T-cell (primary cell): ENCODE measurements around the gene CRKL. TPM values are rescaled to one million over a fixed set of nuclear protein-coding genes. Genes with fewer than 3 reads are reported as not detected.
A peak's percentile ranks its signal among the peaks of the same experiment; 100 is the strongest.

Experiments used
- ATAC-seq, 4 experiments: fragments of 200-7000 bp in 3 of 4; fragments of 150-1000 bp in 1 of 4; cut with Tn5 transposase; replicated peaks in 1 of 4; 1 replicate in 3 of 4; 2 replicates in 1 of 4; pipeline ENCODE4 v1.10.0; 2021; ENCODE audit warnings: moderate library complexity in 3 of 4, mild to moderate bottlenecking in 2 of 4, moderate number of reproducible peaks in 1 of 4
- CTCF ChIA-PET, 2 donors: fragments of 300-600 bp; sonication (Branson Sonifier 250); formaldehyde crosslinking; loops; one replicate each; lab custom pipeline; 2022; ENCODE audit warnings: antibody characterized with exemption in 2 of 2; lab: Charles Lee
- POLR2A ChIA-PET, 2 donors: fragments of 300-600 bp; sonication (Branson Sonifier 250); formaldehyde crosslinking; loops; one replicate each; lab custom pipeline; 2022; ENCODE audit warnings: antibody characterized with exemption in 2 of 2; lab: Charles Lee
- DNase-seq, 35 experiments: peaks; one replicate each; pipeline versions ENCODE4 v3.0.0 to v3.0.0-alpha.2; 2013 to 2023
- H3K27ac ChIP-seq: one replicate; pipeline ENCODE4 v1.5.1; 2013; ENCODE audit warnings: low read length
- H3K27me3 ChIP-seq, 2 experiments: replicated peaks in 1 of 2; 1 replicate in 1 of 2; 2 replicates in 1 of 2; pipeline versions ENCODE4 v1.6.1 to v1.7.0; 2013; ENCODE audit warnings: low read length in 1 of 2, mixed read lengths in 1 of 2; ENCODE audit not compliant: control insufficient read depth in 2 of 2, insufficient read depth in 2 of 2; ENCODE audit errors: extremely low read depth in 1 of 2
- H3K36me3 ChIP-seq, 2 donors: 1 replicate in 1 of 2; 2 replicates in 1 of 2; pipeline versions ENCODE4 v1.6.1 to v1.7.0; 2013; ENCODE audit warnings: low read length in 1 of 2; ENCODE audit not compliant: control insufficient read depth in 2 of 2, insufficient read depth in 1 of 2; ENCODE audit errors: extremely low read depth in 1 of 2
- H3K4me1 ChIP-seq, 2 experiments: 1 replicate in 1 of 2; 2 replicates in 1 of 2; pipeline versions ENCODE4 v1.6.1 to v1.7.0; 2013; ENCODE audit warnings: low read length in 2 of 2, mixed read lengths in 1 of 2; ENCODE audit not compliant: insufficient read depth in 2 of 2, control insufficient read depth in 1 of 2; ENCODE audit errors: extremely low read depth in 1 of 2
- H3K4me3 ChIP-seq, 2 donors: 1 replicate in 1 of 2; 2 replicates in 1 of 2; pipeline versions ENCODE4 v1.5.1 to v1.7.0; 2013; ENCODE audit warnings: mild to moderate bottlenecking in 2 of 2, low read length in 1 of 2, moderate library complexity in 1 of 2; ENCODE audit not compliant: control insufficient read depth in 1 of 2; ENCODE audit errors: extremely low read depth in 1 of 2
- H3K9me3 ChIP-seq: 2 replicates; pipeline ENCODE4 v1.7.0; 2013
- H3K27ac Mint-ChIP-seq, 2 donors: one replicate each; pipeline ENCODE4 v1.8.0; 2020 to 2021; ENCODE audit warnings: mild to moderate bottlenecking in 2 of 2, mixed read lengths in 2 of 2
- H3K27me3 Mint-ChIP-seq, 2 donors: one replicate each; pipeline ENCODE4 v1.8.0; 2021 to 2022; ENCODE audit warnings: mixed read lengths in 2 of 2
- H3K36me3 Mint-ChIP-seq: one replicate; pipeline ENCODE4 v1.8.0; 2021; ENCODE audit warnings: mixed read lengths
- H3K4me1 Mint-ChIP-seq, 3 donors: one replicate each; pipeline ENCODE4 v1.8.0; 2020 to 2022; ENCODE audit warnings: mixed read lengths in 3 of 3, mild to moderate bottlenecking in 1 of 3
- H3K4me3 Mint-ChIP-seq, 3 donors: one replicate each; pipeline ENCODE4 v1.8.0; 2020 to 2022; ENCODE audit warnings: mild to moderate bottlenecking in 3 of 3, mixed read lengths in 3 of 3, moderate library complexity in 3 of 3
- H3K9me3 Mint-ChIP-seq, 3 donors: one replicate each; pipeline ENCODE4 v1.8.0; 2020 to 2022; ENCODE audit warnings: mixed read lengths in 3 of 3
- WGBS: methylation state at CpG from one replicate; pipeline ENCODE4 v1.1.5; 2013; ENCODE audit warnings: missing lambda C conversion rate; ENCODE audit not compliant: insufficient coverage; 5-methylcytosine and 5-hydroxymethylcytosine counted together
- total RNA-seq, 35 experiments: library from RNA in 6 of 35; stranded (reverse) in 6 of 35; fragments of 120-200 nt in 1 of 35; gene quantifications; one replicate each; pipeline versions ENCODE4 v1.2.1 to v1.2.4 and lab custom pipeline; 2013 to 2026

Gene CRKL
- total RNA-seq, 5 donors from 2014 or later (not counting 1 experiment from before 2014, with no cell fraction given): 41.7 to 87.7 (median 85.4) TPM

DNA sequence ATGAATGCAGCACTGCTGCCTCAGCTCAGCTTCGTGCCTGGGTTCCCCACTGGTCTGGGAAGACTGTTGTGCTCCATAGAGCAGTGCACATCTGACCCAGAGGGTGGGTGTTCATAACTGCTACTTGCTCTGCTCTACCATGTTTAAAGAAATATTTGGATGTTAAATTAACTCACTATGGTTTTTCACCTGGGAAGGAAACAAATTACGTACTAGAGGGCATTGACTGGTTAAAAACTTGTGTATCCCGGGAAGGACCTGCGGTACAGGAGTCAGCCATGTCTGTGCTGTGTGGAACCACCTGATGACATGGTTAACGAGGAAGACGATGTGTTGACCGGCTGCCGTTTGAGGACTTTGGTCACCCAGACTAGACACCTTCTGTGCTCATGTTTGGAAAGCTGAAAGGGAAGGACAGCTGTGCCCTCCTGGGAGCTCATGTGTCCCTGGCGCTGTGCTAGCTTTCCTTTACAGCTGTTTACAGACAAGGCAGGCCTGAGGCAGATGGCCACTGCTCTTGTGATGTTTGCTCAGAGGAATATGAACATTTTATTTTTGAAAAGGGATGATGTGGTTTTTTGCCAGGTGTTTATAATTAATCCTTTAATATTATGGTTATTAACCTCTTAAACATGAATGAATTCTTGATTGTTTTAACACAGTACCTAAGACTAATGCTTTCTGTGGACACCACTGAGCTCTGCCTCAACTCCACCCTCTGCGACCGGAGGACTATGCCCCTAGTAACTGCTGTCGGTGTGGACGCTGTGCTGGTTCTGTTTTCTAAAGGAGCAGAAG lies 35.5 kb downstream of the CRKL start:
- no peak for DNase-seq
- Mint-ChIP-seq H3K9me3 (no peaks in the 10 kb centered on the region), H3K27me3 (peaks cover under 1 to 9% of the 10 kb centered on the region in 2 donors), H3K4me1 (peaks cover 18 to 36% (median 29%) of the 10 kb centered on the region in 3 donors), H3K36me3 (peaks cover 33% of the 10 kb centered on the region), H3K4me3 (no peak overlapping the region), H3K27ac (peak overlapping the region in 1 of 2 donors; percentile 2)
- ChIA-PET POLR2A (interaction anchor here in 1 of 2 donors (0.6 kb wide), 1 partner anchor 18 kb away, joined by 3 read pairs; no protein-coding TSS in a partner anchor), CTCF (no interaction called here)
- ATAC-seq: no peak
- H3K4me3 ChIP-seq: no peak overlapping the region
- 96% methylated on average over 12 of the region's 13 CpGs for WGBS
- peaks cover 7 to 26% of the 10 kb centered on the region in 2 experiments for H3K4me1 ChIP-seq
- no peak overlapping the region for H3K27ac ChIP-seq
- H3K9me3 ChIP-seq: no peaks in the 10 kb centered on the region
- H3K36me3 ChIP-seq: peaks cover 11 to 53% of the 10 kb centered on the region in 2 donors
- peaks cover 0 to 18% of the 10 kb centered on the region in 2 experiments for H3K27me3 ChIP-seq

GRCh38 chr22:20953342-20953608 lies 36.1 kb downstream of the CRKL start:
- DNase-seq (no peak), ATAC-seq (no peak)
- H3K36me3 ChIP-seq: peaks cover 11 to 48% of the 10 kb centered on the region in 2 donors
- Mint-ChIP-seq H3K9me3 (no peaks in the 10 kb centered on the region), H3K4me3 (no peak overlapping the region), H3K4me1 (peaks cover 13 to 36% (median 24%) of the 10 kb centered on the region in 3 donors), H3K27ac (no peak overlapping the region), H3K27me3 (peaks cover 6 to 15% of the 10 kb centered on the region in 2 donors), H3K36me3 (peaks cover 33% of the 10 kb centered on the region)
- CTCF ChIA-PET: no interaction called here
- H3K27ac ChIP-seq: no peak overlapping the region
- no peak overlapping the region for H3K4me3 ChIP-seq
- WGBS: no CpG with 5 or more reads among the region's 3 CpGs
- H3K4me1 ChIP-seq: peaks cover 4 to 31% of the 10 kb centered on the region in 2 experiments
- no peaks in the 10 kb centered on the region for H3K9me3 ChIP-seq
- peaks cover 0 to 23% of the 10 kb centered on the region in 2 experiments for H3K27me3 ChIP-seq
- POLR2A ChIA-PET: interaction anchor here in 1 of 2 donors (0.6 kb wide), 1 partner anchor 19 kb away, joined by 3 read pairs; no protein-coding TSS in a partner anchor

GRCh38 chr22:20953668-20954500 lies 36.7 kb downstream of the CRKL start:
- H3K27ac Mint-ChIP-seq: no peak overlapping the region

DNA sequence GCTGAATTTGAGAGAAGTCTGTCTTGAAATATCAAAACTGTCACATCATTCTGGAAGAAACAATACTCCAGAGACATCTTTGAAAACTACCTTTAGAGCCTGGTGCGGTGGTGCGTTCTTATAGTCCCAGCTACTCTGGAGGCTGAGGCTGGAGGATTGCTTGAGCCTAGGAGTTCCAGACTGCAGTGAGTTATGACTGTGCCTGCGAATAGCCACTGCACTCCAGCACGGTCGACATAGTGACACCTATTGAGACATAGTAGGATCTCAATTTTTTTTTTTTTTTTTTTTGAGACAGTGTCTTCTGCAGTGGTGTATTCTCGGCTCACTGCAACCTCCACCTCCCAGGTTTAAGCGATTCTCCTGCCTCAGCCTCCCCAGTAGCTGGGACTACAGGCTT lies 38.3 kb downstream of the CRKL start:
- POLR2A ChIA-PET: interaction anchor here in 1 of 2 donors (0.6 kb wide), 1 partner anchor 12 kb away, joined by 4 read pairs; no protein-coding TSS in a partner anchor
- Mint-ChIP-seq H3K4me1 (peaks cover 0 to 17% (median 5%) of the 10 kb centered on the region in 3 donors), H3K9me3 (no peaks in the 10 kb centered on the region), H3K36me3 (peaks cover 22% of the 10 kb centered on the region), H3K4me3 (no peak overlapping the region), H3K27ac (no peak overlapping the region), H3K27me3 (peaks cover 12 to 26% of the 10 kb centered on the region in 2 donors)
- no CpG with 5 or more reads among the region's 7 CpGs for WGBS
- Histone ChIP-seq H3K4me1 (peaks cover 3 to 18% of the 10 kb centered on the region in 2 experiments), H3K27me3 (peaks cover 0 to 45% of the 10 kb centered on the region in 2 experiments), H3K4me3 (no peak overlapping the region), H3K9me3 (no peaks in the 10 kb centered on the region), H3K27ac (no peak overlapping the region), H3K36me3 (peaks cover 11 to 33% of the 10 kb centered on the region in 2 donors)
- ATAC-seq (no peak), DNase-seq (no peak)
- CTCF ChIA-PET: no interaction called here

More at GRCh38 chr22:20953668-20954500, 36.7 kb downstream of the CRKL start:
- no peak overlapping the region for H3K4me3 ChIP-seq
- WGBS: 100% methylated on average over 8 of the region's 8 CpGs
- ChIA-PET POLR2A (no interaction called here), CTCF (interaction anchor here in 1 of 2 donors (0.6 kb wide), 1 partner anchor 8 kb away, joined by 3 read pairs; no protein-coding TSS in a partner anchor)
- H3K9me3 Mint-ChIP-seq: no peaks in the 10 kb centered on the region
- peaks cover 33% of the 10 kb centered on the region for H3K36me3 Mint-ChIP-seq
- DNase-seq: no peak
- peaks cover 0 to 29% of the 10 kb centered on the region in 2 experiments for H3K27me3 ChIP-seq
- H3K4me3 Mint-ChIP-seq: no peak overlapping the region
- peaks cover 6 to 19% of the 10 kb centered on the region in 2 donors for H3K27me3 Mint-ChIP-seq
- H3K9me3 ChIP-seq: no peaks in the 10 kb centered on the region
- peaks cover 11 to 30% (median 18%) of the 10 kb centered on the region in 3 donors for H3K4me1 Mint-ChIP-seq
- no peak overlapping the region for H3K27ac ChIP-seq
- no peak for ATAC-seq
- peaks cover 4 to 28% of the 10 kb centered on the region in 2 experiments for H3K4me1 ChIP-seq
- peaks cover 11 to 44% of the 10 kb centered on the region in 2 donors for H3K36me3 ChIP-seq

GRCh38 chr22:20956258-20957101 lies 39.3 kb downstream of the CRKL start:
- H3K27me3 Mint-ChIP-seq: peaks cover 15 to 28% of the 10 kb centered on the region in 2 donors
- ChIA-PET POLR2A (no interaction called here), CTCF (no interaction called here)
- H3K27ac ChIP-seq: no peak overlapping the region
- no peaks in the 10 kb centered on the region for H3K9me3 Mint-ChIP-seq
- H3K4me3 Mint-ChIP-seq: peak overlapping the region in 2 of 3 donors; percentile 39 to 61
- DNase-seq: no peak
- H3K9me3 ChIP-seq: no peaks in the 10 kb centered on the region
- WGBS: 66% methylated on average over 23 of the region's 27 CpGs
- peak overlapping the region in 1 of 2 donors; percentile 38 for H3K4me3 ChIP-seq
- H3K4me1 ChIP-seq: peaks cover 3 to 18% of the 10 kb centered on the region in 2 experiments
- H3K36me3 ChIP-seq: peaks cover 5 to 24% of the 10 kb centered on the region in 2 donors
- peak overlapping the region in 1 of 2 donors; percentile 27 for H3K27ac Mint-ChIP-seq
- peak in 1 of 4 experiments; percentile 29 for ATAC-seq
- H3K27me3 ChIP-seq: peaks cover 0 to 47% of the 10 kb centered on the region in 2 experiments
- H3K4me1 Mint-ChIP-seq: peaks cover 0 to 17% (median 5%) of the 10 kb centered on the region in 3 donors
- H3K36me3 Mint-ChIP-seq: peaks cover 16% of the 10 kb centered on the region
